Measurements from ENCODE around the gene CRYBG2. TPM values are rescaled to one million over a fixed set of nuclear protein-coding genes. Genes with fewer than 3 reads are reported as not detected.

The CRYBG2 gene
- total RNA-seq, 1 donor from 2014 or later: 2.1 TPM

- ATAC-seq: peak in 1 of 2 donors; percentile 13
These were observed 65.5 kb downstream of the CRYBG2 start for GRCh38 chr1:26288311-26288941.

GRCh38 chr1:26287811-26288210 lies 66.1 kb downstream of the CRYBG2 start:
- peak overlapping the region; percentile 84 for H3K27ac ChIP-seq
- ATAC-seq (no peak), DNase-seq (no peak)
- peaks cover 92% of the 10 kb centered on the region for H3K4me1 ChIP-seq
- H3K4me3 ChIP-seq: no peak overlapping the region
- intact Hi-C loops (cut with DNase I): no loop called here
- H3K9me3 ChIP-seq: no peaks in the 10 kb centered on the region
- TF ChIP-seq CTCF (IDR thresholded peaks at IDR 0.05): no peak
- H3K36me3 ChIP-seq: peaks cover 5% of the 10 kb centered on the region
- no peaks in the 10 kb centered on the region for H3K27me3 ChIP-seq (ENCODE audit: low read depth)

More at GRCh38 chr1:26288311-26288941, 65.5 kb downstream of the CRYBG2 start:
- peaks cover 86% of the 10 kb centered on the region for H3K4me1 ChIP-seq
- H3K9me3 ChIP-seq: no peaks in the 10 kb centered on the region
- no peak overlapping the region for H3K4me3 ChIP-seq
- peaks cover 4% of the 10 kb centered on the region for H3K36me3 ChIP-seq
- no peak for TF ChIP-seq CTCF (IDR thresholded peaks at IDR 0.05)
- no peak for DNase-seq
- H3K27me3 ChIP-seq (ENCODE audit: low read depth): no peaks in the 10 kb centered on the region
- H3K27ac ChIP-seq: peak overlapping the region; percentile 84
- intact Hi-C loops (cut with DNase I): no loop called here

GRCh38 chr1:26287033-26287711 lies 66.8 kb downstream of the CRYBG2 start:
- H3K36me3 ChIP-seq: peaks cover 8% of the 10 kb centered on the region
- no peaks in the 10 kb centered on the region for H3K9me3 ChIP-seq
- peaks cover 98% of the 10 kb centered on the region for H3K4me1 ChIP-seq
- no peaks in the 10 kb centered on the region for H3K27me3 ChIP-seq (ENCODE audit: low read depth)
- intact Hi-C loops (cut with DNase I): no loop called here
- DNase-seq (no peak), ATAC-seq (no peak)
- no peak overlapping the region for H3K4me3 ChIP-seq
- peak overlapping the region; percentile 56 for H3K27ac ChIP-seq
- TF ChIP-seq CTCF (IDR thresholded peaks at IDR 0.05): no peak

GRCh38 chr1:26286064-26286416 lies 67.9 kb downstream of the CRYBG2 start:
- DNase-seq: no peak
- peaks cover 99% of the 10 kb centered on the region for H3K4me1 ChIP-seq

More at GRCh38 chr1:26286064-26286416, 67.9 kb downstream of the CRYBG2 start:
- ATAC-seq: no peak
- intact Hi-C loops (cut with DNase I): no loop called here
- TF ChIP-seq CTCF (IDR thresholded peaks at IDR 0.05): no peak
- no peak overlapping the region for H3K4me3 ChIP-seq
- no peaks in the 10 kb centered on the region for H3K9me3 ChIP-seq
- H3K27ac ChIP-seq: peak overlapping the region; percentile 56
- H3K27me3 ChIP-seq (ENCODE audit: low read depth): no peaks in the 10 kb centered on the region
- peaks cover 19% of the 10 kb centered on the region for H3K36me3 ChIP-seq
